Naive B cell (primary cell): ENCODE measurements around the gene TFF2. TPM values are rescaled to one million over a fixed set of nuclear protein-coding genes. Genes with fewer than 3 reads are reported as not detected.

Experiments
- ATAC-seq, 2 donors: fragments of 150-1000 bp; cut with Tn5 transposase; 2 replicates each; pipeline ENCODE4 v1.10.0; 2021; ENCODE audit warnings: low read depth in 2 of 2, mild to moderate bottlenecking in 2 of 2, moderate library complexity in 2 of 2
- DNase-seq: peaks from one replicate; pipeline ENCODE4 v3.0.0; 2022
- H3K27ac Mint-ChIP-seq, 6 donors: one replicate each; pipeline ENCODE4 v1.8.0; 2020 to 2022; ENCODE audit warnings: mild to moderate bottlenecking in 6 of 6, mixed read lengths in 6 of 6, moderate library complexity in 5 of 6, inconsistent platforms in 2 of 6
- H3K27me3 Mint-ChIP-seq, 3 donors: one replicate each; pipeline ENCODE4 v1.8.0; 2021 to 2022; ENCODE audit warnings: mixed read lengths in 3 of 3, mild to moderate bottlenecking in 1 of 3
- H3K36me3 Mint-ChIP-seq, 2 donors: one replicate each; pipeline ENCODE4 v1.8.0; 2020 to 2022; ENCODE audit warnings: mixed read lengths in 2 of 2, inconsistent platforms in 1 of 2, mild to moderate bottlenecking in 1 of 2
- H3K4me1 Mint-ChIP-seq, 3 donors: one replicate each; pipeline ENCODE4 v1.8.0; 2020 to 2022; ENCODE audit warnings: mixed read lengths in 3 of 3, inconsistent platforms in 1 of 3, mild to moderate bottlenecking in 1 of 3, moderate library complexity in 1 of 3
- H3K4me3 Mint-ChIP-seq, 8 donors: one replicate each; pipeline ENCODE4 v1.8.0; 2020 to 2022; ENCODE audit warnings: mild to moderate bottlenecking in 8 of 8, mixed read lengths in 8 of 8, moderate library complexity in 8 of 8, inconsistent platforms in 2 of 8
- H3K9me3 Mint-ChIP-seq, 7 donors: one replicate each; pipeline ENCODE4 v1.8.0; 2020 to 2022; ENCODE audit warnings: mixed read lengths in 7 of 7, mild to moderate bottlenecking in 5 of 7, inconsistent platforms in 2 of 7, moderate library complexity in 1 of 7
- polyA plus RNA-seq, 6 donors: library from polyadenylated mRNA; unstranded; fragments of 300-500 nt; fragmentation: Illumina TruSeq; gene quantifications; one replicate each; pipeline ENCODE4 v1.2.3, GENCODE V29; 2021; ENCODE audit warnings: low read depth in 6 of 6

The TFF2 gene
- polyA plus RNA-seq, 6 donors from 2014 or later, result not detected

GRCh38 chr21:42370894-42371654 is 20.3 kb upstream of the TFF2 start:
- Mint-ChIP-seq H3K36me3 (no peaks in the 10 kb centered on the region), H3K4me1 (peaks cover 0 to 2% (median 0%) of the 10 kb centered on the region in 3 donors), H3K27ac (peak overlapping the region in 2 of 6 donors; percentile 58 to 61), H3K27me3 (peaks cover 10 to 42% (median 32%) of the 10 kb centered on the region in 3 donors), H3K4me3 (no peak overlapping the region), H3K9me3 (no peaks in the 10 kb centered on the region)
- ATAC-seq (no peak), DNase-seq (no peak)

- Mint-ChIP-seq H3K4me1 (no peaks in the 10 kb centered on the region), H3K27ac (no peak overlapping the region), H3K4me3 (no peak overlapping the region), H3K9me3 (no peaks in the 10 kb centered on the region), H3K27me3 (peaks cover 10 to 34% (median 24%) of the 10 kb centered on the region in 3 donors), H3K36me3 (no peaks in the 10 kb centered on the region)
- ATAC-seq (no peak), DNase-seq (no peak)
These were observed 19.0 kb upstream of the TFF2 start for GRCh38 chr21:42369821-42370220.

- ATAC-seq (no peak), DNase-seq (no peak)
- Mint-ChIP-seq H3K36me3 (no peaks in the 10 kb centered on the region), H3K9me3 (no peaks in the 10 kb centered on the region), H3K27ac (no peak overlapping the region), H3K27me3 (peaks cover 21 to 37% (median 35%) of the 10 kb centered on the region in 3 donors), H3K4me1 (no peaks in the 10 kb centered on the region), H3K4me3 (peak overlapping the region in 1 of 8 donors; percentile 65)
These were observed 16.8 kb upstream of the TFF2 start for GRCh38 chr21:42367367-42368165.

- Mint-ChIP-seq H3K27ac (no peak within 1 kb of the TSS), H3K36me3 (no peaks in the 10 kb centered on the region), H3K4me3 (peak within 1 kb of the TSS in 1 of 8 donors; percentile 65), H3K9me3 (no peaks in the 10 kb centered on the region), H3K27me3 (peaks cover 21 to 39% (median 39%) of the 10 kb centered on the region in 3 donors), H3K4me1 (no peaks in the 10 kb centered on the region)
- DNase-seq (no peak), ATAC-seq (no peak)
These were observed 15.7 kb upstream of the TFF2 start, which contains the start of gene TFF1 for GRCh38 chr21:42366292-42367010. TSS of gene TFF1 (minus strand) at chr21:42366535. CDS start at chr21:42366495, 40 bp downstream.

- Mint-ChIP-seq H3K36me3 (no peaks in the 10 kb centered on the region), H3K9me3 (no peaks in the 10 kb centered on the region), H3K4me3 (no peak overlapping the region), H3K27me3 (peaks cover 16 to 39% (median 34%) of the 10 kb centered on the region in 3 donors), H3K4me1 (no peaks in the 10 kb centered on the region), H3K27ac (no peak overlapping the region)
- DNase-seq (no peak), ATAC-seq (no peak)
These were observed 15.0 kb upstream of the TFF2 start for GRCh38 chr21:42365770-42366169.

GRCh38 chr21:42364304-42364865 is 13.6 kb upstream of the TFF2 start:
- H3K9me3 Mint-ChIP-seq, result peaks cover 0 to 5% (median 0%) of the 10 kb centered on the region in 7 donors
- H3K4me1 Mint-ChIP-seq, result no peaks in the 10 kb centered on the region
- ATAC-seq (no peak), DNase-seq (no peak)
- H3K27ac Mint-ChIP-seq, result peak overlapping the region in 1 of 6 donors; percentile 89
- peaks cover 14 to 39% (median 37%) of the 10 kb centered on the region in 3 donors for H3K27me3 Mint-ChIP-seq
- no peaks in the 10 kb centered on the region for H3K36me3 Mint-ChIP-seq
- H3K4me3 Mint-ChIP-seq, result no peak overlapping the region

- Mint-ChIP-seq H3K4me1 (no peaks in the 10 kb centered on the region), H3K4me3 (no peak overlapping the region), H3K27me3 (peaks cover 11 to 46% (median 44%) of the 10 kb centered on the region in 3 donors), H3K9me3 (peaks cover 0 to 5% (median 0%) of the 10 kb centered on the region in 7 donors), H3K27ac (no peak overlapping the region), H3K36me3 (no peaks in the 10 kb centered on the region)
- no peak for ATAC-seq
- DNase-seq, result no peak
These were observed 12.5 kb upstream of the TFF2 start for GRCh38 chr21:42363312-42363711.

GRCh38 chr21:42362700-42363099 is 11.9 kb upstream of the TFF2 start:
- Mint-ChIP-seq H3K36me3 (no peaks in the 10 kb centered on the region), H3K4me3 (no peak overlapping the region), H3K9me3 (peaks cover 0 to 5% (median 0%) of the 10 kb centered on the region in 7 donors), H3K4me1 (no peaks in the 10 kb centered on the region), H3K27me3 (peaks cover 11 to 50% (median 46%) of the 10 kb centered on the region in 3 donors), H3K27ac (no peak overlapping the region)
- DNase-seq (no peak), ATAC-seq (no peak)

- Mint-ChIP-seq H3K27ac (no peak overlapping the region), H3K4me1 (no peaks in the 10 kb centered on the region)
These were observed 11.4 kb upstream of the TFF2 start for GRCh38 chr21:42362198-42362597.

GRCh38 chr21:42361286-42361685 is 10.5 kb upstream of the TFF2 start:
- DNase-seq, result no peak
- H3K4me3 Mint-ChIP-seq, result no peak overlapping the region
- H3K4me1 Mint-ChIP-seq, result no peaks in the 10 kb centered on the region
- H3K36me3 Mint-ChIP-seq, result no peaks in the 10 kb centered on the region
- no peak for ATAC-seq
- peaks cover 0 to 14% (median 9%) of the 10 kb centered on the region in 7 donors for H3K9me3 Mint-ChIP-seq
- peak overlapping the region in 1 of 6 donors; percentile 32 for H3K27ac Mint-ChIP-seq
- H3K27me3 Mint-ChIP-seq, result peaks cover 20 to 62% (median 55%) of the 10 kb centered on the region in 3 donors

More at GRCh38 chr21:42362198-42362597, 11.4 kb upstream of the TFF2 start:
- Mint-ChIP-seq H3K36me3 (no peaks in the 10 kb centered on the region), H3K4me3 (no peak overlapping the region), H3K27me3 (peaks cover 15 to 55% (median 48%) of the 10 kb centered on the region in 3 donors), H3K9me3 (peaks cover 0 to 6% (median 4%) of the 10 kb centered on the region in 7 donors)
- ATAC-seq (no peak), DNase-seq (no peak)

- Mint-ChIP-seq H3K4me3 (no peak overlapping the region), H3K27me3 (peaks cover 20 to 62% (median 55%) of the 10 kb centered on the region in 3 donors), H3K36me3 (peaks cover 0 to 2% of the 10 kb centered on the region in 2 donors), H3K4me1 (no peaks in the 10 kb centered on the region), H3K9me3 (peaks cover 0 to 22% (median 14%) of the 10 kb centered on the region in 7 donors), H3K27ac (peak overlapping the region in 1 of 6 donors; percentile 21)
- DNase-seq (no peak), ATAC-seq (no peak)
These were observed 9.5 kb upstream of the TFF2 start for GRCh38 chr21:42360317-42360716.

GRCh38 chr21:42358937-42359336 is 8.1 kb upstream of the TFF2 start:
- DNase-seq (no peak), ATAC-seq (no peak)
- Mint-ChIP-seq H3K9me3 (peaks cover 6 to 36% (median 28%) of the 10 kb centered on the region in 7 donors), H3K4me3 (no peak overlapping the region), H3K27ac (no peak overlapping the region), H3K27me3 (peaks cover 15 to 54% (median 44%) of the 10 kb centered on the region in 3 donors), H3K36me3 (peaks cover 0 to 12% of the 10 kb centered on the region in 2 donors), H3K4me1 (no peaks in the 10 kb centered on the region)

- Mint-ChIP-seq H3K27me3 (peaks cover 12 to 53% (median 45%) of the 10 kb centered on the region in 3 donors), H3K27ac (no peak overlapping the region)
These were observed 7.5 kb upstream of the TFF2 start for GRCh38 chr21:42358261-42358660.

More at GRCh38 chr21:42358261-42358660, 7.5 kb upstream of the TFF2 start:
- ATAC-seq (no peak), DNase-seq (no peak)
- Mint-ChIP-seq H3K4me3 (no peak overlapping the region), H3K4me1 (no peaks in the 10 kb centered on the region), H3K36me3 (peaks cover 0 to 18% of the 10 kb centered on the region in 2 donors), H3K9me3 (peaks cover 6 to 41% (median 29%) of the 10 kb centered on the region in 7 donors)
